B cell (primary cell): ENCODE measurements around the gene GPR156. TPM values are rescaled to one million over a fixed set of nuclear protein-coding genes. Genes with fewer than 3 reads are reported as not detected.

Source experiments
- ATAC-seq: fragments of 200-7000 bp; cut with Tn5 transposase; one replicate; pipeline ENCODE4 v1.10.0; 2021; ENCODE audit warnings: low read depth, mild to moderate bottlenecking, moderate number of reproducible peaks, moderate library complexity
- CTCF ChIA-PET: fragments of 350-600 bp; sonication (Branson Sonifier 250); formaldehyde crosslinking; loops from one replicate; lab custom pipeline; 2021; ENCODE audit warnings: antibody characterized with exemption, inconsistent platforms; lab: Charles Lee
- POLR2A ChIA-PET: fragments of 350-600 bp; sonication (Branson Sonifier 250); formaldehyde crosslinking; loops from one replicate; lab custom pipeline; 2021; ENCODE audit warnings: antibody characterized with exemption; lab: Charles Lee
- DNase-seq: peaks from one replicate; pipeline ENCODE4 v3.0.0; 2013
- H2AFZ ChIP-seq: 2 replicates; pipeline ENCODE4 v1.6.1; 2012; ENCODE audit warnings: mild to moderate bottlenecking, low read depth, low read length; ENCODE audit not compliant: insufficient read depth, poor library complexity, severe bottlenecking
- H3K27ac ChIP-seq, 2 donors: 1 replicate in 1 of 2; 2 replicates in 1 of 2; pipeline ENCODE4 v1.5.1; 2012 to 2013; ENCODE audit warnings: low read length in 2 of 2, mild to moderate bottlenecking in 2 of 2, moderate library complexity in 1 of 2
- H3K27me3 ChIP-seq, 4 experiments: fragments of 200-600 bp in 1 of 4; sonication (generic) in 1 of 4; replicated peaks in 1 of 4; 1 replicate in 2 of 4; 2 replicates in 2 of 4; pipeline versions ENCODE4 v1.6.1 to v1.7.0; 2013 to 2016; ENCODE audit warnings: low read length in 3 of 4, mild to moderate bottlenecking in 2 of 4, mixed read lengths in 1 of 4, moderate library complexity in 1 of 4; ENCODE audit not compliant: insufficient read depth in 4 of 4, control insufficient read depth in 3 of 4; ENCODE audit errors: control extremely low read depth in 1 of 4
- H3K36me3 ChIP-seq, 2 experiments: replicated peaks in 1 of 2; 1 replicate in 1 of 2; 2 replicates in 1 of 2; pipeline versions ENCODE4 v1.6.1 to v1.7.1; 2013; ENCODE audit warnings: low read length in 1 of 2; ENCODE audit not compliant: insufficient read depth in 2 of 2, control insufficient read depth in 1 of 2; ENCODE audit errors: control extremely low read depth in 1 of 2, extremely low read depth in 1 of 2
- H3K4me1 ChIP-seq, 2 donors: fragments of 200-600 bp in 1 of 2; sonication (generic) in 1 of 2; 1 replicate in 1 of 2; 2 replicates in 1 of 2; pipeline versions ENCODE4 v1.5.1 to v1.6.1; 2013 to 2017; ENCODE audit warnings: low read length in 2 of 2; ENCODE audit not compliant: control insufficient read depth in 2 of 2, insufficient read depth in 2 of 2
- H3K4me2 ChIP-seq: replicated peaks from 2 replicates; pipeline ENCODE3; 2012; ENCODE audit warnings: mild to moderate bottlenecking, low read depth, low read length; ENCODE audit not compliant: poor library complexity, severe bottlenecking
- H3K4me3 ChIP-seq, 5 experiments: fragments of 200-600 bp in 1 of 5; sonication (generic) in 1 of 5; 1 replicate in 3 of 5; 2 replicates in 2 of 5; pipeline versions ENCODE4 v1.5.1 to v1.7.0; 2011 to 2016; ENCODE audit warnings: low read length in 4 of 5, mild to moderate bottlenecking in 4 of 5, low read depth in 2 of 5, control low read depth in 1 of 5, moderate library complexity in 1 of 5; ENCODE audit not compliant: insufficient read depth in 1 of 5; ENCODE audit errors: control extremely low read depth in 1 of 5, extremely low read depth in 1 of 5
- H3K79me2 ChIP-seq: fragments of 200-600 bp; sonication (generic); one replicate; pipeline ENCODE4 v1.6.0; 2016; ENCODE audit warnings: low read length; ENCODE audit not compliant: control insufficient read depth, insufficient read depth
- H3K9ac ChIP-seq: fragments of 200-600 bp; sonication (generic); 2 replicates; pipeline ENCODE4 v1.6.1; 2017; ENCODE audit warnings: mild to moderate bottlenecking, low read length, moderate library complexity
- H3K9me3 ChIP-seq, 3 donors: one replicate each; pipeline versions ENCODE4 v1.6.1 to v1.7.1; 2013; ENCODE audit warnings: low read length in 2 of 3; ENCODE audit not compliant: control insufficient read depth in 2 of 3, insufficient read depth in 1 of 3; ENCODE audit errors: control extremely low read depth in 1 of 3
- H4K20me1 ChIP-seq: 2 replicates; pipeline ENCODE4 v1.6.0; 2012; ENCODE audit warnings: mild to moderate bottlenecking, low read length; ENCODE audit not compliant: insufficient read depth, control insufficient read depth, poor library complexity, severe bottlenecking
- H3K27ac Mint-ChIP-seq: one replicate; pipeline ENCODE4 v1.8.0; 2021; ENCODE audit warnings: mixed read lengths
- H3K27me3 Mint-ChIP-seq: one replicate; pipeline ENCODE4 v1.8.0; 2021; ENCODE audit warnings: mixed read lengths
- H3K4me1 Mint-ChIP-seq: one replicate; pipeline ENCODE4 v1.8.0; 2021; ENCODE audit warnings: mixed read lengths
- H3K4me3 Mint-ChIP-seq: one replicate; pipeline ENCODE4 v1.8.0; 2021; ENCODE audit warnings: mixed read lengths
- H3K9me3 Mint-ChIP-seq: one replicate; pipeline ENCODE4 v1.8.0; 2022; ENCODE audit warnings: mixed read lengths; ENCODE audit not compliant: insufficient read depth
- CTCF ChIP-seq: fragments of 200-600 bp; IDR thresholded peaks from one replicate; pipeline ENCODE4 v1.8.0; 2022; ENCODE audit warnings: antibody characterized with exemption, mild to moderate bottlenecking
- EZH2 ChIP-seq: IDR thresholded peaks from 2 replicates; pipeline ENCODE4 v1.6.1; 2012; ENCODE audit warnings: borderline replicate concordance, low read depth, mild to moderate bottlenecking, moderate library complexity, low read length; ENCODE audit not compliant: insufficient read depth, poor library complexity, severe bottlenecking
- intact Hi-C: fragments of 100-400 bp; cut with micrococcal nuclease; formaldehyde crosslinking; loops from one replicate; pipeline ENCODE4 v1.10.0; 2022
- polyA plus RNA-seq: library from polyadenylated mRNA; depleted of rRNA; stranded (reverse); fragments of >200 nt; gene quantifications from 2 replicates; pipeline ENCODE4 v1.2.3, GENCODE V29; 2012
- total RNA-seq, 2 donors: library from RNA; stranded (reverse); fragments of 120-200 nt in 1 of 2; gene quantifications; 1 replicate in 1 of 2; 2 replicates in 1 of 2; pipeline versions ENCODE4 v1.2.3 to v1.2.4, GENCODE V29; 2013 to 2022

Gene GPR156
- total and polyA plus RNA-seq, 2 donors (not counting 1 experiment from before 2014, with no cell fraction given) = 0.03 to 0.20 TPM

- POLR2A ChIA-PET = no interaction called here
- H3K79me2 ChIP-seq = no peaks in the 10 kb centered on the region
- peaks cover 4% of the 10 kb centered on the region for H3K27me3 Mint-ChIP-seq
Observed at GRCh38 chr3:120125992-120126391, 159.0 kb downstream of the GPR156 start.

More at GRCh38 chr3:120125992-120126391, 159.0 kb downstream of the GPR156 start:
- H2AFZ ChIP-seq = no peak overlapping the region
- intact Hi-C loops = no loop called here
- peaks cover 0 to 9% (median 0%) of the 10 kb centered on the region in 3 donors for H3K9me3 ChIP-seq
- H3K4me2 ChIP-seq = no peak overlapping the region
- H3K27me3 ChIP-seq = no peaks in the 10 kb centered on the region
- no peak overlapping the region for H3K4me3 Mint-ChIP-seq
- H3K4me3 ChIP-seq = no peak overlapping the region
- no peaks in the 10 kb centered on the region for H3K9me3 Mint-ChIP-seq
- H3K36me3 ChIP-seq = no peaks in the 10 kb centered on the region
- H3K27ac ChIP-seq = no peak overlapping the region
- no peak for DNase-seq
- H4K20me1 ChIP-seq = no peaks in the 10 kb centered on the region
- no peak overlapping the region for H3K27ac Mint-ChIP-seq
- H3K4me1 ChIP-seq = no peaks in the 10 kb centered on the region
- H3K4me1 Mint-ChIP-seq = no peaks in the 10 kb centered on the region
- TF ChIP-seq CTCF (no peak), EZH2 (no peak)
- no peak for ATAC-seq
- no peak overlapping the region for H3K9ac ChIP-seq
- CTCF ChIA-PET = interaction anchor here (1.1 kb wide), 1 partner anchor 307 kb away, joined by 3 read pairs; no protein-coding TSS in a partner anchor
